ENCODE measurements around the gene GGTA1. TPM values are rescaled to one million over a fixed set of nuclear protein-coding genes. Genes with fewer than 3 reads are reported as not detected.

Gene GGTA1
- total and polyA plus RNA-seq, 2 of the 8 experiments (the other 6 are each of a cell fraction or from before 2014, with no cell fraction given) = not detected

DNA sequence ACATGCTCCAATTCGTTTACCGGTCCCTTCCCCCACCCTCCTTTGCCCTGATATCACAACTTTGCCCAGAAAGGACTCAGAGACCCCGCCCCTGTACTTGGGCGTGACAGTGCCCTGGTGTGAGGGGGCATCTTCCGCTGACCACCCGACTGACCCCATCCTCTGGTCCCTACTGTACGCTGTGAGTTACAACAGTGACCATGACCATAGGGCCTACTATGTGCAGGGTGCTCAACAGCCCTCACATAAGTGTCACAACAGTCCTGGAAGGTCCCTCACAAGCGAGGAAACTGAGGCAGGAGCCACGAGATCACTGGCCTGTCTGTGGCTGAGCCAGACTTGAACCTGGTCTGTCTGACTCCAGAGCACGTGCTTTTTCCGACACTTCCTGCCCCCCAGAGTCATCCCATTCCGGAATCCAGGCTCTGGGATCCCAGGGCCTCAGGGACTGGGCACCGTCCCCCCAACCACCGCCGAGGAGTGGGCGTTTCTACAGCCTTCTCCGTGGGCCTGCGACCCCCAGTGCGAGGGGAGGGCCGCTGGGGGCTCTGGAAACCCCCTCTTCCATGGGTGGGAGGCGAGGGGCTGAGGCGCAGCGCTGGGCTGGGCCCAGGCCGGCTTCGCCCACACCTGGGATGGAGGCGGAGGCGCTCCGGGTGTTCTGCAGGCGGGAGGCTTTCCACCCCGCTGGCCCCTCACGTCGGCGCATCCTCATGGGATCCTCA, 45.7 kb upstream of the GGTA1 start (continued):
- TF ChIP-seq, protein P1, sequence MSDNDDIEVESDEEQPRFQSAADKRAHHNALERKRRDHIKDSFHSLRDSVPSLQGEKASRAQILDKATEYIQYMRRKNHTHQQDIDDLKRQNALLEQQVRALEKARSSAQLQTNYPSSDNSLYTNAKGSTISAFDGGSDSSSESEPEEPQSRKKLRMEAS (IDR thresholded peaks at IDR 0.05) = no peak
- TF ChIP-seq SP2 (IDR thresholded peaks at IDR 0.05; ENCODE audit: low read length) (no peak), TCF12 (IDR thresholded peaks at IDR 0.05; ENCODE audit: low read depth, low read length) (no peak), SP1 (IDR thresholded peaks at IDR 0.05; ENCODE audit: low read depth, low read length) (no peak)

Measured in H1 (cell line).